CD14-positive monocyte (primary cell): ENCODE measurements around the gene RCOR3. TPM values are rescaled to one million over a fixed set of nuclear protein-coding genes. Genes with fewer than 3 reads are reported as not detected.

Experiments
- DNase-seq, 3 donors: peaks; one replicate each; pipeline ENCODE4 v3.0.0-alpha.2; 2011 to 2022
- H2AFZ ChIP-seq: 2 replicates; pipeline ENCODE4 v1.6.0; 2012; ENCODE audit warnings: mild to moderate bottlenecking, low read depth, low read length, inconsistent platforms; ENCODE audit not compliant: insufficient read depth, poor library complexity, severe bottlenecking
- H3K27ac ChIP-seq, 2 donors: 1 replicate in 1 of 2; 2 replicates in 1 of 2; pipeline ENCODE4 v1.5.1; 2012 to 2013; ENCODE audit warnings: low read length in 2 of 2, control low read depth in 1 of 2, inconsistent platforms in 1 of 2, low read depth in 1 of 2, mild to moderate bottlenecking in 1 of 2
- H3K27me3 ChIP-seq, 2 donors: one replicate each; pipeline versions ENCODE4 v1.6.0 to v1.6.1; 2011 to 2013; ENCODE audit warnings: low read length in 2 of 2; ENCODE audit not compliant: control insufficient read depth in 2 of 2, insufficient read depth in 2 of 2
- H3K36me3 ChIP-seq, 2 donors: replicated peaks in 1 of 2; 1 replicate in 1 of 2; 2 replicates in 1 of 2; pipeline versions ENCODE4 v1.5.1 to v1.6.1; 2012 to 2013; ENCODE audit warnings: low read length in 2 of 2, control low read depth in 1 of 2, inconsistent platforms in 1 of 2, mild to moderate bottlenecking in 1 of 2; ENCODE audit not compliant: insufficient read depth in 2 of 2, control insufficient read depth in 1 of 2
- H3K4me1 ChIP-seq, 2 donors: 1 replicate in 1 of 2; 2 replicates in 1 of 2; pipeline versions ENCODE4 v1.5.1 to v1.6.1; 2012 to 2013; ENCODE audit warnings: low read length in 2 of 2, control low read depth in 1 of 2, inconsistent platforms in 1 of 2, mild to moderate bottlenecking in 1 of 2, moderate library complexity in 1 of 2; ENCODE audit not compliant: insufficient read depth in 2 of 2, control insufficient read depth in 1 of 2
- H3K4me2 ChIP-seq: replicated peaks from 2 replicates; pipeline ENCODE3; 2012; ENCODE audit warnings: low read length, moderate library complexity, mild to moderate bottlenecking; ENCODE audit not compliant: poor library complexity, severe bottlenecking; ENCODE audit errors: extremely low read depth
- H3K4me3 ChIP-seq, 3 experiments: fragments of 200-600 bp in 1 of 3; sonication (generic) in 1 of 3; replicated peaks in 1 of 3; 1 replicate in 2 of 3; 2 replicates in 1 of 3; pipeline ENCODE4 v1.5.1; 2011 to 2013; ENCODE audit warnings: low read length in 3 of 3, mild to moderate bottlenecking in 3 of 3, control low read depth in 2 of 3, low read depth in 2 of 3, inconsistent platforms in 1 of 3, moderate library complexity in 1 of 3
- H3K79me2 ChIP-seq: 2 replicates; pipeline ENCODE4 v1.6.0; 2012; ENCODE audit warnings: mild to moderate bottlenecking, control low read depth, inconsistent platforms, low read length, moderate library complexity; ENCODE audit not compliant: insufficient read depth
- H3K9ac ChIP-seq: 2 replicates; pipeline ENCODE4 v1.6.0; 2017; ENCODE audit warnings: low read length, mild to moderate bottlenecking; ENCODE audit not compliant: insufficient read depth, poor library complexity, severe bottlenecking
- H3K9me3 ChIP-seq, 2 donors: replicated peaks in 1 of 2; 1 replicate in 1 of 2; 2 replicates in 1 of 2; pipeline versions ENCODE4 v1.5.1 to v1.6.1; 2012 to 2013; ENCODE audit warnings: low read length in 2 of 2, control low read depth in 1 of 2; ENCODE audit not compliant: control insufficient read depth in 1 of 2, insufficient read depth in 1 of 2
- H4K20me1 ChIP-seq: 2 replicates; pipeline ENCODE4 v1.6.0; 2012; ENCODE audit warnings: mild to moderate bottlenecking, low read length, control low read depth, moderate library complexity; ENCODE audit not compliant: insufficient read depth
- H3K27ac Mint-ChIP-seq, 7 donors: one replicate each; pipeline ENCODE4 v1.8.0; 2020; ENCODE audit warnings: mild to moderate bottlenecking in 7 of 7, mixed read lengths in 7 of 7, moderate library complexity in 6 of 7, inconsistent platforms in 2 of 7
- H3K27me3 Mint-ChIP-seq, 3 donors: one replicate each; pipeline ENCODE4 v1.8.0; 2021 to 2022; ENCODE audit warnings: low read depth in 3 of 3, mild to moderate bottlenecking in 3 of 3, mixed read lengths in 3 of 3, moderate library complexity in 3 of 3, inconsistent platforms in 1 of 3
- H3K36me3 Mint-ChIP-seq, 2 donors: one replicate each; pipeline ENCODE4 v1.8.0; 2020; ENCODE audit warnings: mixed read lengths in 2 of 2, inconsistent platforms in 1 of 2, mild to moderate bottlenecking in 1 of 2
- H3K4me1 Mint-ChIP-seq: one replicate; pipeline ENCODE4 v1.8.0; 2020; ENCODE audit warnings: mild to moderate bottlenecking, mixed read lengths
- H3K4me3 Mint-ChIP-seq, 2 donors: one replicate each; pipeline ENCODE4 v1.8.0; 2020; ENCODE audit warnings: mild to moderate bottlenecking in 2 of 2, mixed read lengths in 2 of 2, moderate library complexity in 1 of 2
- H3K9me3 Mint-ChIP-seq, 7 donors: one replicate each; pipeline ENCODE4 v1.8.0; 2020 to 2022; ENCODE audit warnings: mixed read lengths in 7 of 7, mild to moderate bottlenecking in 6 of 7, moderate library complexity in 6 of 7, inconsistent platforms in 2 of 7
- WGBS: methylation state at CpG from one replicate; pipeline ENCODE4 v1.1.5; 2013; ENCODE audit warnings: missing lambda C conversion rate; ENCODE audit not compliant: insufficient coverage; 5-methylcytosine and 5-hydroxymethylcytosine counted together
- intact Hi-C, 2 donors: fragments of 100-400 bp; cut with micrococcal nuclease; formaldehyde crosslinking; loops; one replicate each; pipeline versions ENCODE4 v1.15.0 to v1.15.1; 2023
- polyA plus RNA-seq, 3 donors: library from polyadenylated mRNA; depleted of rRNA in 1 of 3; unstranded in 2 of 3; stranded (reverse) in 1 of 3; fragments of 300-500 nt in 2 of 3; fragments of >200 nt in 1 of 3; fragmentation: Illumina TruSeq in 2 of 3; gene quantifications; 1 replicate in 2 of 3; 2 replicates in 1 of 3; pipeline ENCODE4 v1.2.3, GENCODE V29; 2012 to 2021
- TF ChIP-seq, protein P1 (sequence below): fragments of 200-600 bp; IDR thresholded peaks from one replicate; pipeline ENCODE4 v1.8.0; 2022; ENCODE audit warnings: antibody characterized with exemption, mild to moderate bottlenecking

Gene RCOR3
- polyA plus RNA-seq, 3 donors, result 14.5 to 46.5 (median 21.6) TPM

DNA sequence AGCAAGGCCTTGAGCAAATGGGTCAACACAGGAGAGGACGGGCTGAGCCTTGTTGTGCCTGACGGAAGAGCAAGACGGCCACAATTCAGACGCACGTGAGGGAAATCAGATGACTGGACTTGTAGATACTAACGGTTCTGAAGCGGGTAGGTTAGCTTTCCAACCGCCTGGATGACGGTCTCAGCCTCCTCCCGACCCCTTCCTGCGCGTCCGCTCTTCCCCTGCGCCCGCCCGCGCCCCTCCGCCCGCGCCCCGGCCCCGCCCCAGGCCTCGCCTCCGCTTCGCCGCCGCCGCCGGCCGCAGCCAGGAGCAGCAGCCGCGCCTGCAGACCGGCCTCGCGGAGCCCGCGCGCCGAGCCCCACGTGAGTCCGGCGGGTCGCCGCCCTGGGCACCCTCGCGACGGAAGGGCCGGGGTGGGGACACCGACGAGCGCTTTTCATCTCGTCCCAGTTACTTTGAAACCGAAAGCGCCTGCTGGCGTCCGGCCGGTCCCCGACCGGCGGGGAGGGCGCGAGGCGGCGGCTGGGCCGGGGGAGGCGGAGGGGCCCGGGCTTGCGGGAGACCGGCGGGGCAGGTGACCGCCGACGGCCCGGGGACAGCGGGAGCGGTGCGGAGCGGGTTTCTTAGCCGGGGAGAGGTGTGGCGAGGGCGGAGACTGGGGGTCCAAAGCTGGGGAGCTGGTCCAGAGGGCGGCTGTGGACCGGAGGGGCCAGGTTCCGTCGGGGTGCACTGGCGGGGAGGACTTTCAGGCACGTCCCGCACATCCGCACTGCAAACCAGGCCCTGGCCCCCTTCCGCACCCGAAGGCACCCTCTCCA is 67.6 kb downstream of the RCOR3 start, which contains the start of gene TRAF5:
TRAF5 (plus strand) TSS at position 306 of the 818 bp plus-strand sequence. CDS start 26,407 bp downstream, outside the sequence.
- intact Hi-C loops, result loop anchor here in 1 of 2 donors (10.0 kb wide), 1 partner anchor 148 kb away; no protein-coding TSS in a partner anchor
- no peaks in the 10 kb centered on the region for H3K9me3 ChIP-seq
- peak; percentile 25 to 44 (median 38) for DNase-seq

More for the DNA sequence above, 67.6 kb downstream of the RCOR3 start, which contains the start of gene TRAF5:
- TF ChIP-seq, protein P1, sequence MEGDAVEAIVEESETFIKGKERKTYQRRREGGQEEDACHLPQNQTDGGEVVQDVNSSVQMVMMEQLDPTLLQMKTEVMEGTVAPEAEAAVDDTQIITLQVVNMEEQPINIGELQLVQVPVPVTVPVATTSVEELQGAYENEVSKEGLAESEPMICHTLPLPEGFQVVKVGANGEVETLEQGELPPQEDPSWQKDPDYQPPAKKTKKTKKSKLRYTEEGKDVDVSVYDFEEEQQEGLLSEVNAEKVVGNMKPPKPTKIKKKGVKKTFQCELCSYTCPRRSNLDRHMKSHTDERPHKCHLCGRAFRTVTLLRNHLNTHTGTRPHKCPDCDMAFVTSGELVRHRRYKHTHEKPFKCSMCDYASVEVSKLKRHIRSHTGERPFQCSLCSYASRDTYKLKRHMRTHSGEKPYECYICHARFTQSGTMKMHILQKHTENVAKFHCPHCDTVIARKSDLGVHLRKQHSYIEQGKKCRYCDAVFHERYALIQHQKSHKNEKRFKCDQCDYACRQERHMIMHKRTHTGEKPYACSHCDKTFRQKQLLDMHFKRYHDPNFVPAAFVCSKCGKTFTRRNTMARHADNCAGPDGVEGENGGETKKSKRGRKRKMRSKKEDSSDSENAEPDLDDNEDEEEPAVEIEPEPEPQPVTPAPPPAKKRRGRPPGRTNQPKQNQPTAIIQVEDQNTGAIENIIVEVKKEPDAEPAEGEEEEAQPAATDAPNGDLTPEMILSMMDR, result no peak
- Histone ChIP-seq H3K4me1 (peaks cover 11 to 12% of the 10 kb centered on the region in 2 donors), H3K9ac (peak within 1 kb of the TSS; percentile 78), H3K79me2 (no peaks in the 10 kb centered on the region), H2AFZ (peak within 1 kb of the TSS; percentile 86), H3K27ac (no peak within 1 kb of the TSS), H3K4me3 (peak within 1 kb of the TSS; percentile 56 to 84 (median 66)), H3K4me2 (peak within 1 kb of the TSS; percentile 79), H4K20me1 (no peaks in the 10 kb centered on the region), H3K36me3 (no peaks in the 10 kb centered on the region), H3K27me3 (no peaks in the 10 kb centered on the region)
- WGBS, result under 1% methylated on average over 90 of the region's 91 CpGs
- H3K4me1 Mint-ChIP-seq, result peaks cover 23% of the 10 kb centered on the region
- H3K4me3 Mint-ChIP-seq, result peak within 1 kb of the TSS; percentile 96 to 97
- H3K27me3 Mint-ChIP-seq, result peaks cover 10 to 25% (median 23%) of the 10 kb centered on the region in 3 donors
- H3K9me3 Mint-ChIP-seq, result peaks cover 0 to 2% (median 0%) of the 10 kb centered on the region in 7 donors
- H3K27ac Mint-ChIP-seq, result peak within 1 kb of the TSS in 6 of 7 donors; percentile 12 to 76 (median 63)
- peaks cover 0 to 1% of the 10 kb centered on the region in 2 donors for H3K36me3 Mint-ChIP-seq
